Adrenal gland (tissue), 12 donors: Measurements from ENCODE around the gene IMPA2. TPM values are rescaled to one million over a fixed set of nuclear protein-coding genes. Genes with fewer than 3 reads are reported as not detected.
A peak's percentile ranks its signal among the peaks of the same experiment; 100 is the strongest.

ENCODE experiments used
- DNase-seq, 7 donors: peaks; one replicate each; pipeline ENCODE4 v3.0.0-alpha.2; 2019 to 2020
- H3K27ac ChIP-seq, 5 donors: fragments of 200-600 bp; sonication (generic) in 4 of 5; 1 replicate in 3 of 5; 2 replicates in 2 of 5; pipeline versions ENCODE4 v1.5.1 to v1.8.0; 2016 to 2020; ENCODE audit warnings: mild to moderate bottlenecking in 1 of 5
- H3K27me3 ChIP-seq: fragments of 200-600 bp; 2 replicates; pipeline ENCODE4 v1.8.0; 2021
- H3K36me3 ChIP-seq, 2 donors: fragments of 200-600 bp; replicated peaks in 1 of 2; 1 replicate in 1 of 2; 2 replicates in 1 of 2; pipeline versions ENCODE4 v1.5.1 to v1.8.0; 2018 to 2022
- H3K4me1 ChIP-seq, 2 donors: fragments of 200-600 bp; replicated peaks in 1 of 2; 1 replicate in 1 of 2; 2 replicates in 1 of 2; pipeline versions ENCODE4 v1.5.1 to v1.8.0; 2018 to 2021
- H3K4me3 ChIP-seq, 4 donors: fragments of 200-600 bp; sonication (generic) in 3 of 4; one replicate each; pipeline ENCODE4 v1.5.1; 2016 to 2018
- H3K9me3 ChIP-seq, 3 donors: fragments of 200-600 bp; sonication (generic) in 1 of 3; replicated peaks in 1 of 3; 1 replicate in 2 of 3; 2 replicates in 1 of 3; pipeline versions ENCODE4 v1.5.1 to v1.8.0; 2016 to 2021
- POLR2A ChIP-seq, 2 donors: fragments of 450-650 bp; IDR thresholded peaks; one replicate each; pipeline ENCODE4 v1.6.1; 2017; ENCODE audit warnings: antibody characterized with exemption in 2 of 2, mild to moderate bottlenecking in 2 of 2, moderate library complexity in 1 of 2
- WGBS, 4 donors: extraction: QIAGEN DNeasy Blood & Tissue Kit in 2 of 4; methylation state at CpG; one replicate each; pipeline versions ENCODE4 v1.1.5 to v1.1.7; 2013 to 2017; 5-methylcytosine and 5-hydroxymethylcytosine counted together
- intact Hi-C, 2 donors: fragments of 100-400 bp; cut with DNase I; formaldehyde crosslinking; loops; one replicate each; pipeline versions ENCODE4 v1.14.1 to v1.15.0; 2022 to 2023
- polyA plus RNA-seq, 3 donors: library from polyadenylated mRNA; stranded (reverse); fragments of 200-250 nt in 2 of 3; fragments of 350-450 nt in 1 of 3; fragmentation: Illumina TruSeq in 1 of 3; extraction: RNeasy Lipid Tissue Mini Kit (QIAGEN cat#74804) in 1 of 3; gene quantifications; one replicate each; pipeline ENCODE4 v1.2.3, GENCODE V29; 2013 to 2014
- total RNA-seq, 9 donors: library from RNA; depleted of rRNA in 4 of 9; stranded (reverse); fragments of >200 nt in 4 of 9; fragments of 120-200 nt in 1 of 9; fragmentation: NEBNext Ultra II Directional in 1 of 9; extraction: Animal tissue kit (Norgen Biotek cat#: 25700) in 1 of 9; gene quantifications; one replicate each; pipeline versions ENCODE4 v1.1.0 to v1.2.4, GENCODE V29; 2013 to 2023
- TF ChIP-seq, protein P1 (sequence below), 6 experiments: fragments of 450-650 bp in 4 of 6; fragments of 200-600 bp in 2 of 6; sonication (generic) in 1 of 6; IDR thresholded peaks; 1 replicate in 5 of 6; 2 replicates in 1 of 6; pipeline versions ENCODE4 v1.5.1 to v1.8.0; 2016 to 2021; ENCODE audit warnings: antibody characterized with exemption in 6 of 6, mild to moderate bottlenecking in 2 of 6, moderate library complexity in 1 of 6
- donor health status: healthy with polysubstance abuse.
- donor health status: Bipolar disorder and iron deficiency.
- donor health status: DM: yes; HTN: yes; CAD: no.
- donor health status: DM: no; HTN: no; CAD: no.
- donor health status: DM: no; HTN: no; CAD: no.
- donor health status: DM: yes; HTN: yes; CAD: no.

The IMPA2 gene
- total and polyA plus RNA-seq, 12 donors, result 7.9 to 41.3 (median 20.4) TPM

DNA sequence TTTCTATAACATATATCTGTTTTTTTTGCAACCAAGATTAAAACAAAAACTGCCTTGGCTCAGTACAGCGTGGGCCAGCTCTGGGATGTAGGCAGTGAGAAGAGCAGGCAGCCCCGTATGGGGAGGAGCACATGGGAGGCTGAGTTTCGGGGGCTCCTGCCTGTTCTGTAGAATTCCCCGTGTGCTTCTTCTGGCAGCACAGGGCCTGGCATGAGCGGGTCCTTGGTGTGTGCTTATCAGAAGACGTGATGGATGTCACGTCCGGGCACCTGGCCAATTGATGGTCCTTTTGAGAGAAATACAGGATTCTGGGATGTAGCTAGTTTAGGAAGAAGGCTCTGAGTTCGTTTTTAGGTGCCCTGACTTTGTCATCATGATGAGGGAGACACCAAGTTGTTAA is 16.2 kb downstream of the IMPA2 start:
- no peak overlapping the region for H3K27ac ChIP-seq
- WGBS, 4 donors, result 40 to 45% (median 43%) methylated on average over 9 of the region's 9 CpGs
- TF ChIP-seq, protein P1, sequence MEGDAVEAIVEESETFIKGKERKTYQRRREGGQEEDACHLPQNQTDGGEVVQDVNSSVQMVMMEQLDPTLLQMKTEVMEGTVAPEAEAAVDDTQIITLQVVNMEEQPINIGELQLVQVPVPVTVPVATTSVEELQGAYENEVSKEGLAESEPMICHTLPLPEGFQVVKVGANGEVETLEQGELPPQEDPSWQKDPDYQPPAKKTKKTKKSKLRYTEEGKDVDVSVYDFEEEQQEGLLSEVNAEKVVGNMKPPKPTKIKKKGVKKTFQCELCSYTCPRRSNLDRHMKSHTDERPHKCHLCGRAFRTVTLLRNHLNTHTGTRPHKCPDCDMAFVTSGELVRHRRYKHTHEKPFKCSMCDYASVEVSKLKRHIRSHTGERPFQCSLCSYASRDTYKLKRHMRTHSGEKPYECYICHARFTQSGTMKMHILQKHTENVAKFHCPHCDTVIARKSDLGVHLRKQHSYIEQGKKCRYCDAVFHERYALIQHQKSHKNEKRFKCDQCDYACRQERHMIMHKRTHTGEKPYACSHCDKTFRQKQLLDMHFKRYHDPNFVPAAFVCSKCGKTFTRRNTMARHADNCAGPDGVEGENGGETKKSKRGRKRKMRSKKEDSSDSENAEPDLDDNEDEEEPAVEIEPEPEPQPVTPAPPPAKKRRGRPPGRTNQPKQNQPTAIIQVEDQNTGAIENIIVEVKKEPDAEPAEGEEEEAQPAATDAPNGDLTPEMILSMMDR (IDR thresholded peaks at IDR 0.05), result no peak
- TF ChIP-seq POLR2A (IDR thresholded peaks at IDR 0.05), result no peak
- no peaks in the 10 kb centered on the region for H3K27me3 ChIP-seq
- H3K4me1 ChIP-seq, result peaks cover 0 to 3% of the 10 kb centered on the region in 2 donors
- no peak overlapping the region for H3K4me3 ChIP-seq
- no peaks in the 10 kb centered on the region for H3K36me3 ChIP-seq
- intact Hi-C loops, result no loop called here
- DNase-seq, result peak; percentile 45 to 90 (median 69)
- H3K9me3 ChIP-seq, result no peaks in the 10 kb centered on the region

DNA sequence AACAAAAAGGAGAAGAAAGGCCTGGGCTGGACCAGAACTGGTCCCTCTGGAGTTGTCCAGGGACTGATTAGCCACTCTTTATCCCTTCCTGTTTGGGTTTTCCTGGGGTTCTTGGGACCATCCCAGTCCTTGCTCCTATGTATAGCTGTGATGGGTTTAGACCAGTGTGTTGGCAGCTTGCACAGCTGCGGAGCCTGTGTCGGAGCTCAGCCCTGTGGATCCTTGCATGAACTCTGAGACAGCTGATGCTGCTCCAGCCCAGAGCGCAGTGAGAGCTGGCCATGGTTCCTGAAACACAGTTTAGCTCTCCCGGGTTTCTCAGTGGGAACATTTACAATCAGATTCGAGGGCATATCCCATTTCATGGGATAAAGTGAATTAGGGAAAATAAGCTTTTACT is 16.9 kb downstream of the IMPA2 start:
- Histone ChIP-seq H3K27me3 (no peaks in the 10 kb centered on the region), H3K36me3 (no peaks in the 10 kb centered on the region), H3K27ac (no peak overlapping the region), H3K4me1 (peaks cover 0 to 3% of the 10 kb centered on the region in 2 donors), H3K9me3 (no peaks in the 10 kb centered on the region), H3K4me3 (no peak overlapping the region)
- peak in 1 of 7 donors; percentile 4 for DNase-seq
- WGBS, 4 donors, result 66 to 79% (median 73%) methylated on average over 5 of the region's 5 CpGs
- TF ChIP-seq, protein P1 (IDR thresholded peaks at IDR 0.05), result no peak
- TF ChIP-seq POLR2A (IDR thresholded peaks at IDR 0.05), result no peak
- intact Hi-C loops, result no loop called here

DNA sequence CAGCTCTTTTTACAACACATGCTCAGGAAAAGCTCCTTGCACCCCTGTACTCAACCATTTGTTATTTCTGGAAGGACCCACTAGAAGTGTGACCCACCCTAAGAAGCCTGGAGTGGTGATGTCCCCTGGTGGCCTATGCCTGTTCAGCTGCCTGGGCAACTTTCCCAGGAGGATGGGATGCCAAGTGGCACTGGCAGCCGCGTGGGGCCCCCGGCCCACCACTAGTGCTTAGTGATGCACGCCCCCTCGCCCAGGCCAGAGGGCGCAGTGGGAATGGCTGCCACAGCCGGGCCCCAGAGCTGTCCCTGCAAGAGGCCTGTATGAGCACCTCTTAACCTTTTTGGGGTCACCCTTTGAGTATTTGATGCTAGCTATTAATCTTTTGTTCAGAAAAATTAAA is 18.1 kb downstream of the IMPA2 start:
- no peak for DNase-seq
- WGBS, 4 donors, result 80 to 94% (median 92%) methylated on average over 2 to 7 of the region's 7 CpGs
- intact Hi-C loops, result no loop called here

DNA sequence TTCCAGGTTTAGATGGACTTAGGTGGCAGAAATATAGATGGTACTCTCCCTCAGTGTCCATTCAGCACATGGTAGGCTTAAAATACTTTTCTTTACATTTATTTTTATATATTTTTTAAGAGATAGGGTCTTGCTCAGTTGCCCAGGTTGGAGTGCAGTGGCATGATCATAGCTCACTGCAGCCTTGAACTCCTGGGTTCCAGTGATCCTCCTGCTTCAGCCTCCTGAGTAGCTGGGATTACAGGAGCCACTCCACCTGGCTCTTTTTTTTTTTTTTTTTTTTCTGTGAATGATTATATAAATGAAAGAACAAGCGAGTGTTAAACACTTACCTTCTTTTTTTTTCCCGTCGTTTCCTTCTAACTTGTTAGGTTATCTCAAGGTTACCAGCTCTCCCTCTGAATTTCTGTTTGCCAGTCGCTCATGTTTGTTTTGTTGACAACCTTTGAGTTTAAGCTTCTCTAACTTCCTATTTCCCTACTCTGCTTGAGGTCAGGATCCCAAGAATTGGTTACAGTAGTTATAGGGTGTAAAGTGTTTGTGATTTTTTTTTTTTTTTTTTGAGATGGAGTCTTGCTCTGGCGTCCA is 18.9 kb downstream of the IMPA2 start:
- no peak for TF ChIP-seq POLR2A (IDR thresholded peaks at IDR 0.05)
- TF ChIP-seq, protein P1 (IDR thresholded peaks at IDR 0.05), result no peak
- no peak overlapping the region for H3K4me3 ChIP-seq
- H3K9me3 ChIP-seq, result no peaks in the 10 kb centered on the region
- WGBS, 4 donors, result 90 to 96% (median 93%) methylated on average over 5 of the region's 5 CpGs
- no peaks in the 10 kb centered on the region for H3K27me3 ChIP-seq
- peaks cover 0 to 3% of the 10 kb centered on the region in 2 donors for H3K4me1 ChIP-seq
- H3K36me3 ChIP-seq, result no peaks in the 10 kb centered on the region
- no peak for DNase-seq
- no peak overlapping the region for H3K27ac ChIP-seq
- intact Hi-C loops, result no loop called here

More for the DNA sequence above, 18.1 kb downstream of the IMPA2 start:
- H3K36me3 ChIP-seq, result no peaks in the 10 kb centered on the region
- no peaks in the 10 kb centered on the region for H3K9me3 ChIP-seq
- H3K4me3 ChIP-seq, result no peak overlapping the region
- H3K27me3 ChIP-seq, result no peaks in the 10 kb centered on the region
- no peak overlapping the region for H3K27ac ChIP-seq
- peaks cover 0 to 3% of the 10 kb centered on the region in 2 donors for H3K4me1 ChIP-seq
- TF ChIP-seq, protein P1 (IDR thresholded peaks at IDR 0.05), result no peak
- TF ChIP-seq POLR2A (IDR thresholded peaks at IDR 0.05), result no peak
